Left lung (tissue), 10 donors: ENCODE measurements around the gene EGFR. TPM values are rescaled to one million over a fixed set of nuclear protein-coding genes. Genes with fewer than 3 reads are reported as not detected.
A peak's percentile ranks its signal among the peaks of the same experiment; 100 is the strongest.

Experiments
- ATAC-seq: fragments of 200-7000 bp; cut with Tn5 transposase; one replicate; pipeline ENCODE4 v1.9.1; 2020; ENCODE audit warnings: moderate library complexity
- DNase-seq, 4 donors: peaks; one replicate each; pipeline ENCODE4 v3.0.0-alpha.2; 2013 to 2020
- H3K27ac ChIP-seq, 2 donors: fragments of 200-600 bp; sonication (generic) in 1 of 2; one replicate each; pipeline versions ENCODE4 v1.5.0 to v1.8.0; 2020 to 2021
- H3K27me3 ChIP-seq, 2 donors: fragments of 200-600 bp; sonication (generic) in 1 of 2; one replicate each; pipeline versions ENCODE4 v1.5.0 to v1.8.0; 2020 to 2021
- H3K36me3 ChIP-seq, 2 donors: fragments of 200-600 bp; sonication (generic) in 1 of 2; one replicate each; pipeline versions ENCODE4 v1.5.0 to v1.8.0; 2020 to 2021
- H3K4me1 ChIP-seq, 2 donors: fragments of 200-600 bp; one replicate each; pipeline ENCODE4 v1.8.0; 2021
- H3K4me3 ChIP-seq, 2 donors: fragments of 200-600 bp; sonication (generic) in 1 of 2; one replicate each; pipeline versions ENCODE4 v1.5.0 to v1.8.0; 2020 to 2021; ENCODE audit warnings: mild to moderate bottlenecking in 1 of 2
- H3K9me3 ChIP-seq, 2 donors: fragments of 200-600 bp; sonication (generic) in 1 of 2; one replicate each; pipeline versions ENCODE4 v1.5.0 to v1.8.0; 2020 to 2021
- intact Hi-C, 2 donors: fragments of 100-400 bp; cut with DNase I; formaldehyde crosslinking; loops; one replicate each; pipeline versions ENCODE4 v1.11.2 to v1.14.2; 2022
- polyA plus RNA-seq, 6 donors: library from polyadenylated mRNA; unstranded; fragments of 120-200 nt; gene quantifications; one replicate each; pipeline ENCODE4 v1.2.1, GENCODE V29; 2013; ENCODE audit not compliant: insufficient read length in 6 of 6
- total RNA-seq, 2 donors: library from RNA; stranded (reverse); fragmentation: NEBNext Ultra II Directional; extraction: Animal tissue kit (Norgen Biotek cat#: 25700); gene quantifications; one replicate each; pipeline ENCODE4 v1.2.1, GENCODE V29; 2021
- TF ChIP-seq, protein P1 (sequence below), 2 donors: fragments of 200-600 bp; sonication (generic) in 1 of 2; IDR thresholded peaks; one replicate each; pipeline versions ENCODE4 v1.5.0 to v1.8.0; 2021; ENCODE audit warnings: antibody characterized with exemption in 2 of 2
- donor health status: DM: no; HTN: yes; CAD: no.
- donor health status: DM: no; HTN: no; CAD: no.

The EGFR gene
- total and polyA plus RNA-seq, 8 donors, result 48.7 to 79.3 (median 54.1) TPM

DNA sequence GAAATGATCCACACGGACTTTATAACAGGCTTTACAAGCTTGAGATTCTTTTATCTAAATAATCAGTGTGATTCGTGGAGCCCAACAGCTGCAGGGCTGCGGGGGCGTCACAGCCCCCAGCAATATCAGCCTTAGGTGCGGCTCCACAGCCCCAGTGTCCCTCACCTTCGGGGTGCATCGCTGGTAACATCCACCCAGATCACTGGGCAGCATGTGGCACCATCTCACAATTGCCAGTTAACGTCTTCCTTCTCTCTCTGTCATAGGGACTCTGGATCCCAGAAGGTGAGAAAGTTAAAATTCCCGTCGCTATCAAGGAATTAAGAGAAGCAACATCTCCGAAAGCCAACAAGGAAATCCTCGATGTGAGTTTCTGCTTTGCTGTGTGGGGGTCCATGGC, 155.6 kb downstream of the EGFR start:
- Histone ChIP-seq H3K36me3 (peaks cover 0 to 62% of the 10 kb centered on the region in 2 donors), H3K27ac (no peak overlapping the region), H3K4me1 (no peaks in the 10 kb centered on the region), H3K27me3 (no peaks in the 10 kb centered on the region), H3K4me3 (no peak overlapping the region), H3K9me3 (no peaks in the 10 kb centered on the region)
- intact Hi-C loops, result no loop called here
- ATAC-seq (no peak), DNase-seq (no peak)
- TF ChIP-seq, protein P1, sequence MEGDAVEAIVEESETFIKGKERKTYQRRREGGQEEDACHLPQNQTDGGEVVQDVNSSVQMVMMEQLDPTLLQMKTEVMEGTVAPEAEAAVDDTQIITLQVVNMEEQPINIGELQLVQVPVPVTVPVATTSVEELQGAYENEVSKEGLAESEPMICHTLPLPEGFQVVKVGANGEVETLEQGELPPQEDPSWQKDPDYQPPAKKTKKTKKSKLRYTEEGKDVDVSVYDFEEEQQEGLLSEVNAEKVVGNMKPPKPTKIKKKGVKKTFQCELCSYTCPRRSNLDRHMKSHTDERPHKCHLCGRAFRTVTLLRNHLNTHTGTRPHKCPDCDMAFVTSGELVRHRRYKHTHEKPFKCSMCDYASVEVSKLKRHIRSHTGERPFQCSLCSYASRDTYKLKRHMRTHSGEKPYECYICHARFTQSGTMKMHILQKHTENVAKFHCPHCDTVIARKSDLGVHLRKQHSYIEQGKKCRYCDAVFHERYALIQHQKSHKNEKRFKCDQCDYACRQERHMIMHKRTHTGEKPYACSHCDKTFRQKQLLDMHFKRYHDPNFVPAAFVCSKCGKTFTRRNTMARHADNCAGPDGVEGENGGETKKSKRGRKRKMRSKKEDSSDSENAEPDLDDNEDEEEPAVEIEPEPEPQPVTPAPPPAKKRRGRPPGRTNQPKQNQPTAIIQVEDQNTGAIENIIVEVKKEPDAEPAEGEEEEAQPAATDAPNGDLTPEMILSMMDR (IDR thresholded peaks at IDR 0.05), result no peak

DNA sequence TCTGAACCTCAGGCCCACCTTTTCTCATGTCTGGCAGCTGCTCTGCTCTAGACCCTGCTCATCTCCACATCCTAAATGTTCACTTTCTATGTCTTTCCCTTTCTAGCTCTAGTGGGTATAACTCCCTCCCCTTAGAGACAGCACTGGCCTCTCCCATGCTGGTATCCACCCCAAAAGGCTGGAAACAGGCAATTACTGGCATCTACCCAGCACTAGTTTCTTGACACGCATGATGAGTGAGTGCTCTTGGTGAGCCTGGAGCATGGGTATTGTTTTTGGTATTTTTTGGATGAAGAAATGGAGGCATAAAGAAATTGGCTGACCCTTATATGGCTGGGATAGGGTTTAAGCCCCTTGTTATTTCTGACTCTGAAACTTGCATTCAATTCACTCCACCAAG, 156.0 kb downstream of the EGFR start:
- TF ChIP-seq, protein P1 (IDR thresholded peaks at IDR 0.05), result no peak
- Histone ChIP-seq H3K36me3 (peaks cover 0 to 58% of the 10 kb centered on the region in 2 donors), H3K9me3 (no peaks in the 10 kb centered on the region), H3K4me1 (no peaks in the 10 kb centered on the region), H3K27ac (no peak overlapping the region), H3K4me3 (no peak overlapping the region), H3K27me3 (no peaks in the 10 kb centered on the region)
- intact Hi-C loops, result no loop called here
- ATAC-seq (no peak), DNase-seq (no peak)

DNA sequence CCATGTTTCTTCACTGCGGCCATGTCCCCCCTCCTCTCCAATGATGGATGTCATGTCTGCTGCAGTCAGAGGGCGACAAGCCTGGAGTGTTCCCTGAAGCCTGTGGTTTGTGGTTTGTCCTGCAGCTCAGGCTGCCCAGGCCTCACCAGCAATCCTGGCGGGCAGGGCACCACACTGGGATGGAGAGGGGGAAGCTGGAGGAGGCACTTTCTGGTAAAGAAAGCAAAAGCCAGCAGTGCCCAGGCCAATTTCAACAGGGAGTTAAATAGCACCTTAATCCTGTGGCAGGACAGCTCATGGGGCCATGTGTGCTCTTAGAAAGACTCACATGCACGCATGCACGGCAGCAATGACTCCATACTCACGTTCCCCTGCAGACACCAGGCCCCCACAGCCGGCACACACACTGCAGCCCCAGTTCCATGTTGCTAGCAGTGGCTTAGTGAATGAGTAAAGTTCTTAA, 158.3 kb downstream of the EGFR start:
- ATAC-seq (no peak), DNase-seq (no peak)
- Histone ChIP-seq H3K27ac (peak overlapping the region in 1 of 2 donors; percentile 55), H3K4me3 (no peak overlapping the region), H3K4me1 (no peaks in the 10 kb centered on the region), H3K36me3 (peaks cover 0 to 52% of the 10 kb centered on the region in 2 donors), H3K9me3 (no peaks in the 10 kb centered on the region), H3K27me3 (no peaks in the 10 kb centered on the region)
- intact Hi-C loops, result no loop called here
- TF ChIP-seq, protein P1 (IDR thresholded peaks at IDR 0.05), result no peak

DNA sequence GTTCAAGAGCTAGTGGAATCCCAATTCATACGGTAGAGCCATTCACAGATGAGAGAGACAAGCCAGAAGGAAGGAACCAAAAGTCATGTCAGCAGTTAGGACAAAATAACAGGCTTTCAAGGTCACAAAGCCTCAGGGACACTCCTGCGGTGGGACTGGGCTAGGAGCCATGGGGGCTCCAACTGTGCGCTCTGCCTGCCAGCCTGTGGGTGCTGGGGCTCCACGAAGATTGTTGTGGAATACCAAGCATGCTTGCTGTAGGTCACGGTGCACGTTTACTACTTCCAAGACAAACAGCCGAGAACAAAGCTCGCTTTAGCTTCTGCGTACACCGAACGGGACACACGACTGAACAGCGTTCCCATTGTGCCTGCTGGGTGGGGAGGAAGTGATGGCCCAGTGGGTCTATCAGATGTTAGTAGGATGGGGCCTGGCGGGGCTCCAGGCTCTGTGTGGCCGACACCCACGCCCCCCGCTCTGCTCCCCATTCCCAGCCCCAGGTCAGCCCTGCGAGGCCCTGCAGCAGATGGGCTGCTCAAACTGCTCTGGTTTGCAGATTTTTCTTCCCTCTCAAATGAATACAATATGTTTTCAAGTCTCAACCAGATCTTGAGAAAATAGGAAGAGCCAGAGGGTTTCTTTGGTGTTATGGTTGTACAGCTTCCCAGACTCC, 158.9 kb downstream of the EGFR start:
- H3K27me3 ChIP-seq, result no peaks in the 10 kb centered on the region
- TF ChIP-seq, protein P1 (IDR thresholded peaks at IDR 0.05), result no peak
- ATAC-seq (no peak), DNase-seq (peak in 2 of 4 donors; percentile 31 to 38)
- H3K9me3 ChIP-seq, result no peaks in the 10 kb centered on the region
- intact Hi-C loops, result no loop called here
- no peak overlapping the region for H3K4me3 ChIP-seq
- peak overlapping the region in 1 of 2 donors; percentile 55 for H3K27ac ChIP-seq
- peaks cover 0 to 52% of the 10 kb centered on the region in 2 donors for H3K36me3 ChIP-seq
- no peaks in the 10 kb centered on the region for H3K4me1 ChIP-seq

DNA sequence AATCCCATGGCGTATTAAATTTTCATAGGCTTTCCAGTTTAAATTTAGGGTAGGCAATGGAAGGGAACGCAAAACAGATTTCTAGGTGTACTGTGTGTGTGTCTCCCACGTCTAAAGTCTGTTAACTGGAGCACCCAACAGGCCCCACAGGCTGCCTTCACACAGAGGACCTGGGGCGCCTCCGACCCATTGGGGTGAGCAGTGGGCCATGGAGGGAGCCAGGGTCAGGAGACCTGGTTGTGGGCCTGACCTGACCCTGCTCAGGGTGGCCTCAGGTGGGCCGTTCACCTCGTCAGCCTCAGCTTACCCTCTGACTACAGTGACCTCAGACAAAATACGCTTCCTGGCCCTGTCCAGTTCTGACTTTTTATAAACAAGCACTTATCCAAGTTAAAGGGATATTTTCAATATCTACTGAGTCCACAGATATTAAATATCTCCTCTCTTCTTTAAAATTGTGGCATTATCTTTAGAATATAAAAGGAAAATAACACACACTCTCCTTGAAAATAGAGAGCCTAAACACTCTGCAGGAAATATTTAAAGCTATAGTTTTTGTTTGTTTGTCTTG, 159.6 kb downstream of the EGFR start:
- no peak overlapping the region for H3K4me3 ChIP-seq
- peaks cover 0 to 48% of the 10 kb centered on the region in 2 donors for H3K36me3 ChIP-seq
- intact Hi-C loops, result no loop called here
- no peaks in the 10 kb centered on the region for H3K4me1 ChIP-seq
- TF ChIP-seq, protein P1 (IDR thresholded peaks at IDR 0.05), result no peak
- DNase-seq, result no peak
- no peak for ATAC-seq
- no peaks in the 10 kb centered on the region for H3K9me3 ChIP-seq
- no peaks in the 10 kb centered on the region for H3K27me3 ChIP-seq
- no peak overlapping the region for H3K27ac ChIP-seq
